Mucosa of descending colon (tissue), 3 donors: Measurements from ENCODE around the gene GBE1. TPM values are rescaled to one million over a fixed set of nuclear protein-coding genes. Genes with fewer than 3 reads are reported as not detected.

Experiments used
- ATAC-seq: fragments of 200-7000 bp; cut with Tn5 transposase; one replicate; pipeline ENCODE4 v1.9.1; 2020; ENCODE audit warnings: mild to moderate bottlenecking, moderate library complexity
- DNase-seq, 3 donors: peaks; one replicate each; pipeline ENCODE4 v3.0.0-alpha.2; 2020
- H3K36me3 ChIP-seq: fragments of 200-600 bp; one replicate; pipeline ENCODE4 v1.8.0; 2021; ENCODE audit warnings: low read depth, mild to moderate bottlenecking
- H3K4me1 ChIP-seq: fragments of 200-600 bp; one replicate; pipeline ENCODE4 v1.8.0; 2021; ENCODE audit warnings: low read depth, mild to moderate bottlenecking
- H3K4me3 ChIP-seq: fragments of 200-600 bp; one replicate; pipeline ENCODE4 v1.8.0; 2021; ENCODE audit warnings: mild to moderate bottlenecking
- H3K9me3 ChIP-seq: fragments of 200-600 bp; one replicate; pipeline ENCODE4 v1.8.0; 2021; ENCODE audit warnings: mild to moderate bottlenecking
- intact Hi-C, 2 donors: fragments of 100-400 bp; cut with DNase I in 1 of 2; cut with micrococcal nuclease in 1 of 2; formaldehyde crosslinking; loops; one replicate each; pipeline versions ENCODE4 v1.11.0 to v1.11.1; 2022; cut with DNase I, micrococcal nuclease
- total RNA-seq, 3 donors: library from RNA; stranded (reverse); fragmentation: NEBNext Ultra II Directional in 2 of 3; extraction: Animal tissue kit (Norgen Biotek cat#: 25700) in 2 of 3; gene quantifications; one replicate each; pipeline versions ENCODE4 v1.2.1 to v1.2.4, GENCODE V29; 2021 to 2023
- TF ChIP-seq, protein P1 (sequence below): fragments of 200-600 bp; IDR thresholded peaks from one replicate; pipeline ENCODE4 v1.8.0; 2022; ENCODE audit warnings: antibody characterized with exemption, mild to moderate bottlenecking
- donor health status: DM: no; HTN: no; CAD: no; lungs with moderate emphysema.
- donor health status: DM: no; HTN: no; CAD: no.
- donor health status: DM: no; HTN: yes; CAD: no.

GBE1 gene
- total RNA-seq, 3 donors from 2014 or later, result 17.7 to 20.3 (median 18.8) TPM

- TF ChIP-seq, protein P1, sequence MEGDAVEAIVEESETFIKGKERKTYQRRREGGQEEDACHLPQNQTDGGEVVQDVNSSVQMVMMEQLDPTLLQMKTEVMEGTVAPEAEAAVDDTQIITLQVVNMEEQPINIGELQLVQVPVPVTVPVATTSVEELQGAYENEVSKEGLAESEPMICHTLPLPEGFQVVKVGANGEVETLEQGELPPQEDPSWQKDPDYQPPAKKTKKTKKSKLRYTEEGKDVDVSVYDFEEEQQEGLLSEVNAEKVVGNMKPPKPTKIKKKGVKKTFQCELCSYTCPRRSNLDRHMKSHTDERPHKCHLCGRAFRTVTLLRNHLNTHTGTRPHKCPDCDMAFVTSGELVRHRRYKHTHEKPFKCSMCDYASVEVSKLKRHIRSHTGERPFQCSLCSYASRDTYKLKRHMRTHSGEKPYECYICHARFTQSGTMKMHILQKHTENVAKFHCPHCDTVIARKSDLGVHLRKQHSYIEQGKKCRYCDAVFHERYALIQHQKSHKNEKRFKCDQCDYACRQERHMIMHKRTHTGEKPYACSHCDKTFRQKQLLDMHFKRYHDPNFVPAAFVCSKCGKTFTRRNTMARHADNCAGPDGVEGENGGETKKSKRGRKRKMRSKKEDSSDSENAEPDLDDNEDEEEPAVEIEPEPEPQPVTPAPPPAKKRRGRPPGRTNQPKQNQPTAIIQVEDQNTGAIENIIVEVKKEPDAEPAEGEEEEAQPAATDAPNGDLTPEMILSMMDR, result no peak
- Histone ChIP-seq H3K4me3 (no peak overlapping the region), H3K36me3 (no peaks in the 10 kb centered on the region), H3K9me3 (no peaks in the 10 kb centered on the region), H3K4me1 (no peaks in the 10 kb centered on the region)
- no peak for ATAC-seq
- intact Hi-C loops, result no loop called here
- DNase-seq, result no peak
Measured at GRCh38 chr3:81632659-81633058, 128.8 kb downstream of the GBE1 start.

- H3K4me1 ChIP-seq, result no peaks in the 10 kb centered on the region
- no peaks in the 10 kb centered on the region for H3K9me3 ChIP-seq
- ATAC-seq (no peak), DNase-seq (no peak)
- no peaks in the 10 kb centered on the region for H3K36me3 ChIP-seq
- H3K4me3 ChIP-seq, result no peak overlapping the region
- TF ChIP-seq, protein P1, result no peak
- intact Hi-C loops, result no loop called here
Measured at GRCh38 chr3:81624756-81625155, 136.7 kb downstream of the GBE1 start.

DNA sequence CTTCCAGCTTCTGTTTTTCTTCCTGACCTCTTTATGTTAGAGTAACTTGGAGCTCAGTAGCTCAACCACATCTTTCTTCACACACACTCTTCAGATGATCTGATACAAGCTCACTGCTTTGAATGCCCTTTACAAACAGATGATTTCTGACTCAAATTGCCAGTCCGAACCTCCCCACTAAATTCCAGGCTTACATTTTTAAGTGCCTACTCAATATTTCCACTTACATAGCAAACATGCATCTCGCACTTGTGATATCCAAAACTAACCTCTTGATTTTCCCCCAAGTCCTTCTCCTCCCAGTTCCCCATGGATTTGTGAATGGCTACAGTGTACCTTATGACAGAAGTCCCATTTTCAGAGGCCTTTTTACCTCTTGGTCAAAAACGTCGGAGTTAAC is 139.1 kb downstream of the GBE1 start:
- Histone ChIP-seq H3K9me3 (no peaks in the 10 kb centered on the region), H3K36me3 (no peaks in the 10 kb centered on the region), H3K4me1 (no peaks in the 10 kb centered on the region), H3K4me3 (no peak overlapping the region)
- no peak for ATAC-seq
- DNase-seq, result no peak
- TF ChIP-seq, protein P1, result no peak
- intact Hi-C loops, result no loop called here

DNA sequence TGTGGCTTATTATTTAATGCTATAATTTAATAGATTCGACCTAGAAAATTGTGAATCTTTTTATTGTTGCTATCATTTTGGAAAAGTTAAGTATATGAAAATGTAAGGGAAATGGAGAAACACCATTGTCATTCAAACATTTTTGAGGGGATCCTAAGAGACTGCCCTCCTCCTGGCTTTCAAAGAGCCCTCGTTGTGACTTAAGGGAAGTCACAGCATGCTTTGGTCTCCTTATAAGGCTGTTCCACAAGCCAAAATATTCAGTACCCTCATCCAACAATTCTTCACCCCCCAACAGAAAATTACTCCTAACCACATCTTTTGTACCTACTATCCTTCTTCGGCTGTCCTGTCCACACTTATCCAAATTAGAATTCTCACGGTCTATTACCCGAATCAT is 140.2 kb downstream of the GBE1 start:
- Histone ChIP-seq H3K9me3 (no peaks in the 10 kb centered on the region), H3K4me3 (no peak overlapping the region), H3K36me3 (no peaks in the 10 kb centered on the region), H3K4me1 (no peaks in the 10 kb centered on the region)
- intact Hi-C loops, result no loop called here
- TF ChIP-seq, protein P1, result no peak
- DNase-seq (no peak), ATAC-seq (no peak)

GRCh38 chr3:81620849-81621248 is 140.6 kb downstream of the GBE1 start:
- TF ChIP-seq, protein P1, result no peak
- DNase-seq, result no peak
- no peak for ATAC-seq
- Histone ChIP-seq H3K4me1 (no peaks in the 10 kb centered on the region), H3K36me3 (no peaks in the 10 kb centered on the region), H3K9me3 (no peaks in the 10 kb centered on the region), H3K4me3 (no peak overlapping the region)
- intact Hi-C loops, result no loop called here

GRCh38 chr3:81612768-81613167 is 148.7 kb downstream of the GBE1 start:
- no peak overlapping the region for H3K4me3 ChIP-seq
- H3K9me3 ChIP-seq, result no peaks in the 10 kb centered on the region
- DNase-seq, result no peak
- H3K4me1 ChIP-seq, result no peaks in the 10 kb centered on the region
- TF ChIP-seq, protein P1, result no peak
- H3K36me3 ChIP-seq, result no peaks in the 10 kb centered on the region
- intact Hi-C loops, result no loop called here
- no peak for ATAC-seq
